Raji (cell line): Measurements from ENCODE around the gene SLC34A3.

Source experiments
- POLR2A ChIP-seq: IDR thresholded peaks from 2 replicates; pipeline ENCODE4 v1.6.1; 2011; ENCODE audit warnings: low read depth, low read length, control low read depth; ENCODE audit not compliant: insufficient read depth

The SLC34A3 gene

DNA sequence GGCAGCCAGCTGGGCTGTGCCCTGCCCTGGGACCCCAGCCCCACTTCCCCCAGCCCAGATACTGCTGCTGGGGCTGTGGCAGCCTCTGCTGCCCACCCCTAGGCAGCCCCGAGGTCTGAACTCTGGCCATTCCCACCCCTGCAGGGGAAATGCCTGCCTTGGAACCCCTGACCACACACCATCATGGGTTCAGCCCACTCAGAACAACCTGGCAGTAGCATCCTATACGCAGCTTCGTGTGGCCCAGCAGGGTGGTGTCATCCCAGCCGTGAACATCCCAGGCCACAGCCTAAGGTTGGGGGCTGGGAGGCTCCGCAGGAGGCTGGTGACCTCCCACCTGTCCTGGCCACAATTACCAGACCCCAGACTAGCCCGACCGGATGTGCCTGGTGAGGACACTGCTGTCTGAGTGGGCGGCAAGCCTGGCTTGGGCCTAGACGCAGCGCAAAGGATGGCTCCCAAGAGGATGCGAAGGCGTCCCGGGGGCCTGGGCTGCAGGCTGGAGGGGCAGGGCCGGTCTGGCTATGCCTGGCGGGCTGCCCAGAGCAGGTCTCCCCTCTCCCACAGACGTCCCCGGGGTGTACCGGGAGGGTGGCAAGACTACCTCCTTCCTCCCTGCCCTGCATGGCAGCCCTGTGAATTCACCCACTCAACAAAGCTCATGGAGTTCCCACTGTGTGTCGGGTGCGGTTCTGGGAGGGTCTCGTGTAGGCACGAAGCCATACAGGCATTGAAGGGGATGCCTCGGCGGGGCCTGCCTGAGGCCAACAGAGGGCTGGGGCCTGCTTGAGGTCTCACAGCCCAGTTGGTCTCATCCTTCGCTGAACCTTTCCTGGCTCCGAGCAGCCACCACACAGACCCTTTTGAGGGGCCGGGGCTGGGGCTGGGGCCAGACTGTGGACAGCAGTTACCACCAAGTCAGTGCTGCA, 1.5 kb upstream of the SLC34A3 start:
- no peak for TF ChIP-seq POLR2A

DNA sequence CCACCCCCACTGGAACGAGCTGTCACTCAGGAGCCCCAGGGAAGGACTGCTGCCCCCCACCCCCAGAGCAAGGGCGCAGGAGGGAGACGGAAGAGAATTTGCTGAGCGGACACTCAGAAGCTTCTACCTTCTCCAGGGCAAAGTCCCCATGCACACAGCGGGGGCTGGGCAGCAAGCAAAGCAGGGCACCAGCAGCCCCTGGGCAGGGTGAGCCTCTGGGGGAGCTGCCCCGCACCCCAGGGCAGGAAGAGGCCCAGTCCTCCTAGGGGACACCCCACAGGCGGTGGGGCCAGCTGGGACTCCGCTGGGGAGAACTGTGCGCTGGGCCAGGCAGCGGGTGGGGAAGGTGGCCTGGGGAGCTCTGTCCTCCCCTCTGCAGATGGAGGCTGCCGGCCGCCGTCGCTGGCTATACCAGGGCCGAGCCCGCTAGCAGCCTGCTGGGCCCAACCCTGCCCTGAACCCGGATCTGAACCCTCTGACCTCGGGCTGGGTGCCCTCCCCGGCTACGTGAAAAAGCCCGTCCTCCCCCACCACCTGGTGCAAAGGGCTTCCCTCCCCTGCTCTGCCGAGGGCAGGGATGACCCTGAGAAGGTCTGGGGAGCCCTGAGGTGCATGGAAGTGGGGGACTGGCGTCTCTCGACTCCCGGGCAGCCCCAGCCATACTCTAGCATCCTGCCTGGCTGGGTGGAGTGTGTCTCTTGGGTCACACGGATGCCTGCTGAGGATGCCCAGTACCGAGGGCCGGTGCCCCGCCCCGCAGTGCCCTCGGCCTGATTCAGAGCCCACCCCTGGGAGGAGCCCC, 597 bp upstream of the SLC34A3 start:
- no peak for TF ChIP-seq POLR2A

DNA sequence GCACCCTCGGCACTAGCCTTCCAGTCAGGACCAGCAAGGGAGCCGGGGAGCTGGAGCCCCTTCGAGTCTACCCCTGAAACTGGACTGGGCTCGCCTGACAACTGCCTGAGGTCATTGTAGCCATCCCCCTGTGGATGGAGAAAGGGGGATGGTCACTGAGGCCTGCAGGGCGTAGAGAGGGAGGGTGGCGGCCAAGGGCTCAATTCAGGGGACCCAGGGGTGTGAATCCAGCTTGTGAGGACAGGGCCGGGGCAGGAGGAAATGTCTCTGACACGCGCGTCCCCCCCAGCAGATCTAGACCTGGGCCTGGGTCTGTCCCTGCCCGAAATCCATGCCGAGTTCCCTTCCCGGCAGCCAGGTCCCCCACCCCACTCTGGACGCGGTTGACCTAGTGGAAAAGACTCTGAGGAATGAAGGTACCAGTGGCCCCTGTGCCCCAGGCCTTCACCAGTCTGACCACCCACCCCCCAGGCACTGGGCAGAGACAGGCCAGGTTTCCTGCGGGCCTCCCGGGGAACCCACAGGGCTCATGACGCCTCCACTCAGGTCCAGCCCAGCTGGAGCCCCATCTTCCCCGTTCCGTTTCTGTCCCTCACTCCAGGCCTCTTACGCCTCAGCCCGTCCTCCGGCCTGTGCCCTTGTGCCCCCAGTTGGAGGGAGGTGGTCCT, 805 bp downstream of the SLC34A3 start:
- TF ChIP-seq POLR2A, result no peak

DNA sequence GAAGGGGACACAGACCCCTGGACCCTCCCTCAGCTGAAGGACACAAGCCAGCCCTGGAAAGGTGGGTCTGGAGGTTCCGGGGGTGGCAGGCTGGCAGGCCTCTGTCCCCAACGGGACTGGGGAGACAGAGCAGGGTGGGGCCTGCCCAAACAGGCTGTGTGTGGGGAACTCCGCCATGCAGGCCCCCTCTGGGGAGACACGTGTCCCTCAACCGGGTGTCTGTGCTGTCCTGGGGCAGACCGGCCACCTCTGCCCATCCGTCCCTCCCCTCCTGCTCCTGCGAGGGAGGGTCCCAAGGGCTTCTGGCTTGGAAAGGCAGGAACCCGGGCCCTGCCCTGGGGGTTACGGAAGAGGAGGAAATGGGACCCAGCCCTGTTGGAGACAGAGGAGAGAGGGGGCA, 1.4 kb downstream of the SLC34A3 start:
- no peak for TF ChIP-seq POLR2A

DNA sequence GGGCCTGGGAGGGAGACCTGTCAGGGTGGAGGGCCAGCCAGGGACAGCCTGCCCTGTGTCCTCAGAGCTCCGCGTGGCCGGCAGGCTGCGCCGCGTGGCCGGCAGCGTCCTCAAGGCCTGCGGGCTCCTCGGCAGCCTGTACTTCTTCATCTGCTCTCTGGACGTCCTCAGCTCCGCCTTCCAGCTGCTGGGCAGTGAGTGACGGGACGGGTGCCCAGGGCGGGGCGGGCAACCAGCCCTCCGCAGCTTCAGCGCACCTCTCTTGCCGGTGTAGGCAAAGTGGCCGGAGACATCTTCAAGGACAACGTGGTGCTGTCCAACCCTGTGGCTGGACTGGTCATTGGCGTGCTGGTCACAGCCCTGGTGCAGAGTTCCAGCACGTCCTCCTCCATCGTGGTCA, 1.8 kb downstream of the SLC34A3 start:
- TF ChIP-seq POLR2A, result no peak

DNA sequence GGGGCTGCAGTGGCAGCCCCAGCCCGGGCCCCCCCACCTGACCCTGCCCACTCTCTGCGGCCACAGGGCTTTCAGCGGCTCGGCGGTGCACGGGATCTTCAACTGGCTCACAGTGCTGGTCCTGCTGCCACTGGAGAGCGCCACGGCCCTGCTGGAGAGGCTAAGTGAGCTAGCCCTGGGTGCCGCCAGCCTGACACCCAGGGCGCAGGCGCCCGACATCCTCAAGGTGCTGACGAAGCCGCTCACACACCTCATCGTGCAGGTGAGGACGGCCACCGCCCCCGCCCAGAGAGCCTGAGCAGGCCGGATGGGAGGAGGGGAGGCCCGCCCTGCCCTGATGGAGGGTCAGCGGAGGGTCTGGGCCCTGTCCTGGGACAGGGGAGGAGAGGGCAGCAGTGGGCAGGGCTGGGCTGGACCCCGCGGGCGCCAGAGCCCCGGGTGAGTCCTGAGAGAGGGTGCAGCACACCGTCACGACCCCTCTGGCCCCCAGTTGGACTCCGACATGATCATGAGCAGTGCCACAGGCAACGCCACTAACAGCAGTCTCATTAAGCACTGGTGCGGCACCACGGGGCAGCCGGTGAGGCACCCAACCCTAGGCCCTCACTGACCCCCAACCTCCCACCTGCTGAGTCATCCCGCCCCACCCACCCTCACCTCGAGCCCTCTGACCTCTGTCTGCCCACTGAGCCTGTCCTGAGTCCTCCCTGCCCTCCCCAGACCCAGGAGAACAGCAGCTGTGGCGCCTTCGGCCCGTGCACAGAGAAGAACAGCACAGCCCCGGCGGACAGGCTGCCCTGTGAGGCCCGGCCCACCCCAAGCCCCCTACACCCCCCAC, 2.7 kb downstream of the SLC34A3 start:
- no peak for TF ChIP-seq POLR2A

DNA sequence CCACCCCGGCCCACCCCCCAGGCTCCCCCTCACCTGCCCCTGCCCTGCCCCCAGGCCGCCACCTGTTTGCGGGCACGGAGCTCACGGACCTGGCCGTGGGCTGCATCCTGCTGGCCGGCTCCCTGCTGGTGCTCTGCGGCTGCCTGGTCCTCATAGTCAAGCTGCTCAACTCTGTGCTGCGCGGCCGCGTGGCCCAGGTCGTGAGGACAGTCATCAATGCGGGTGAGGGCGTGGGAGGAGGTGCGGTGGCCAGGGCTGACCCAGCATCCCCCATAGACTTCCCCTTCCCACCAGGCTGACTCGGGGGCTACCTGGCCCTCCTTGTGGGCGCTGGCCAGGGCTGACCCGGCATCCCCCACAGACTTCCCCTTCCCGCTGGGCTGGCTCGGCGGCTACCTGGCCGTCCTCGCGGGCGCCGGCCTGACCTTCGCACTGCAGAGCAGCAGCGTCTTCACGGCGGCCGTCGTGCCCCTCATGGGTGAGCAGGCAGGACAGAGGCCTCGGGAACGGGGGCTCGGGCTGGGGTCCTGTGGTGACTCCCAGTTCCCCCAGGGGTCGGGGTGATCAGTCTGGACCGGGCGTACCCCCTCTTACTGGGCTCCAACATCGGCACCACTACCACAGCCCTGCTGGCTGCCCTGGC, 3.5 kb downstream of the SLC34A3 start:
- no peak for TF ChIP-seq POLR2A

DNA sequence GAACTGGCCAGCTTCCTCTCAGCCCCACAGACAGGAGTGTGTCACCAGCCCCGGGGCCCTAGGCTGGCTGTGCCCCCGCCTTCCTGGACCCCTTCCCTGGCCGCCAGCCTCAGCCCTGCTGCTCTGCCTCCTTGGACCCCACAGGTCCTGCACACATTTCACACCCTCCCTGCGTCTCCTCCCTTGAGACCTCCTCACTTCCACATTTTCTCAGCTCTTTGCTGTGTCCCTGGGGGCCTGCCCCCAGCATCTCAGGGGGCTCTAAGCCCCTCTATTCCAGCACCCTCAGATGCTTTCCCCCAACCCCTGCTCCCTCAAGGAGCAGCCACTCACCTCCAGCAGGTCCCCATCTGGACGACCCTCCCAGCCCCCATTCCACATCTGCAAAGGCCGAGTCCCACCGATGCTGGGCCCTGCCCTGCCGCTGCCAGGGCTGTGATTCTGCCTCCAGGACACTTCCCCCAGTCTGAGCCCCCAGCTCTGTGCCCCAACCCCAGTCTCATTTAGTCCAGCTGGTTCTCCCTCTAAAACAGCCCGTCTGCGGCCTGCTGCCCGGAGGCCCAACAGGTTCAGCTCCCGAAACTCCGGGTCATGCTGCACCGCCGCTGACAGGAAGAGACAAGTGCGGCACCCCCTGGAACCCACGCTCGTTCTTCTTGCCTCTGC, 4.2 kb downstream of the SLC34A3 start:
- TF ChIP-seq POLR2A, result 0 out of 2 replicates have a peak, but pooled peaks have one; percentile 10

DNA sequence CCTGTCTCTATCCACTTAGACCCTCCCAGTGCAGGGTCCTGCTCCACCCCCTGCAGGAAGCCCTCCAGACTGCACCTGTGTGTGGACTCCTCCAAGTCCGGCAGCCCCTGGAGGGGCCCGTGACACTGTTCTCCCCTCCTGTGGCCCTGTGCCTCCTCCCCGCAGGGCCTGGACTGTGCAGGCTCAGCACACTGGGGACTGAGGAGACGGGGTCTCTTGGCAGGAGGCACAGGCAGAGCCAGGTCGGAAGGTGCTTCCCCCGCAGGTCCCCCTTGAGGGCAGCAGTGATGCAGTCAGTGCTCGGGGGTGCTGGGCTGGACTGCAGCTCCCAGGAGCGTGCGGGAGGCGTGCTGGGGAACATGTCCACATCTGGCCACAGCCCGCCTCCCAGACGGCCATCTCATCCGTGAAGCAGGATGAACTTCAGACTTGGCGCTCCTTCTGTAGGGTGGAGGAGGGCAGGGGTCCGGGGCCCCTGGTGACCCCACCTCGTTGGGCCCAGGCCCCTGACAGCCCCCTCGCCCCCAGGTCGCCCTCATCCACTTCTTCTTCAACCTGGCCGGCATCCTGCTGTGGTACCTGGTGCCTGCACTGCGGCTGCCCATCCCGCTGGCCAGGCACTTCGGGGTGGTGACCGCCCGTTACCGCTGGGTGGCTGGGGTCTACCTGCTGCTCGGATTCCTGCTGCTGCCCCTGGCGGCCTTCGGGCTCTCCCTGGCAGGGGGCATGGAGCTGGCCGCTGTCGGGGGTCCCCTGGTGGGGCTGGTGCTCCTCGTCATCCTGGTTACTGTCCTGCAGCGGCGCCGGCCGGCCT, 4.9 kb downstream of the SLC34A3 start:
- TF ChIP-seq POLR2A, result no peak; the same call in 1 of the 2 replicates

DNA sequence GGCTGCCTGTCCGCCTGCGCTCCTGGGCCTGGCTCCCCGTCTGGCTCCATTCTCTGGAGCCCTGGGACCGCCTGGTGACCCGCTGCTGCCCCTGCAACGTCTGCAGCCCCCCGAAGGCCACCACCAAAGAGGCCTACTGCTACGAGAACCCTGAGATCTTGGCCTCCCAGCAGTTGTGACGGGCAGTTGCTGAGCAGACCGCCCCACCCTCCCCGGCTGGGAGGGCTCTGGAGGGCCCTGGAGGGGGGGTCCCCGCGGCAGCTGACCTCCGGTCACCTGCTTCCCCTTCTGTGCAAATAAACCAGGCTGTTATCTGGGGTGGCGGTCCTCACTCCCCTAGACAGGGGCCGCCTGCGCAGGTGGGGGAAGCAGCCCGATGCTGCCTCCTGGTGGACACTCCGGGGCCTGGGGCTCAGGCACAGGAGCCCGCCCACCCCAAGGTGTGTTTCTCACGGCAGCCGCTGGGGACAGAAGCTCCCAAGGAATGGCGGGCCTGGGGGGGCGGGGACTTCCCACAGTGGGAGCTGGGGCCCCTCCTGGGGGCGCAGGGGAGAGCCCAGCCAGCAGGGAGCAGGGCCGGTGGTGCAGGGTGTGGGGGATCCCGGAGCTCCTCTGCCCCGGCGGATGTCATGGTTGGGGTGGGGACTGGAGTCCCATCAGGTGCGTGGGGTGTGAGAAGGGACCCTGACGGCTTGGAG, 5.7 kb downstream of the SLC34A3 start:
- no peak for TF ChIP-seq POLR2A

DNA sequence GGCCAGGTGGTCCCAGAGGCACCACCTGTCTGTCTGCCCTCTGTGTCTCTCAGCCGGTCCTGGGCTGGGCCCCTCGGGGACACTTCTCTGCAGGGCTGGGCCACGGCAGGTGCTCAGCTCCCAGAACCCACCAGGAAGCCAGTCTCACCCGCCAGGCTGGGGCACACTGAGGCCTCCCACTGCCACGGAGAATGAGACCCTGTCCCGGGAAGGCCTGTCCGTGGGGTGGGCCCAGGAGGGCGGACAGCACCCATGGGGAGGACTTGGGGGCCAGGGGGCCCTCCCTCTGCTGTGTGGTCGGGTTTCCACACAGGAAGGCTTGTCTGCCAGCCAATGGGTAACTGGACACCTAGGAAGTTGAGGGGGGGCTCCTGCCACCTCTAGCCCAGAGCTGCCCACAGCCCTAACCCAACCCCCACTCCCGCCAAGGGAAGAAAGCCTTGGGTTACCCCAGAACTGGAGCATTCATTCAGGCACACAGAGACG, 6.3 kb downstream of the SLC34A3 start:
- peak; percentile 19; the same call in 1 of the 2 replicates for TF ChIP-seq POLR2A
